AG10803 (cell line): ENCODE data around the gene PPP2R2C.

Source experiments
- DNase-seq: peaks from one replicate; pipeline ENCODE4 v3.0.0; 2010; ENCODE audit warnings: low read depth
- H3K4me3 ChIP-seq: 2 replicates; pipeline ENCODE4 v1.5.1; 2011; ENCODE audit warnings: mild to moderate bottlenecking, low read length, control low read depth
- TF ChIP-seq, protein P1 (sequence below): conservative IDR thresholded peaks from 2 replicates; pipeline ENCODE4 v1.5.1; 2011; ENCODE audit warnings: mild to moderate bottlenecking, low read length, control low read depth, inconsistent platforms

Gene PPP2R2C

DNA sequence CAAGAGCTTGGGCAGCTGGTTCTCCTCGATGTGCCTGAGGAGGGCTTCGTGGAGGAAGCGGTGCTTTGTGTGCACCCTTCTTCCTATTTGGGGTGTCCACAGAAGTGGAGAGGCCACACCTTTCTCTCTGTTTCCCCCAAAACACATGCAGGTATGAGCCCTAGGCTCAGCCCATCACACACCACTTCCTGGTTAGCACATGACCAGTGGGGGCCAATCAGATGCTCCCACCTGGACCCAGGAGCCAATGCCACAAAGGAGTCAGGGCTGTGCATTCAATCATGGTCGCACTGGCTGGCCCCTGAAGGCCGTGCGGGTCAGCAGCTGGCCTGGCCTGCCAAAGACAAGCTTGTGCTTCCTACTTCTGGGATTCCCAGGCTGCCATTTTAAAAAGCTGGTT is 51.4 kb downstream of the PPP2R2C start:
- no peak for DNase-seq
- TF ChIP-seq, protein P1, sequence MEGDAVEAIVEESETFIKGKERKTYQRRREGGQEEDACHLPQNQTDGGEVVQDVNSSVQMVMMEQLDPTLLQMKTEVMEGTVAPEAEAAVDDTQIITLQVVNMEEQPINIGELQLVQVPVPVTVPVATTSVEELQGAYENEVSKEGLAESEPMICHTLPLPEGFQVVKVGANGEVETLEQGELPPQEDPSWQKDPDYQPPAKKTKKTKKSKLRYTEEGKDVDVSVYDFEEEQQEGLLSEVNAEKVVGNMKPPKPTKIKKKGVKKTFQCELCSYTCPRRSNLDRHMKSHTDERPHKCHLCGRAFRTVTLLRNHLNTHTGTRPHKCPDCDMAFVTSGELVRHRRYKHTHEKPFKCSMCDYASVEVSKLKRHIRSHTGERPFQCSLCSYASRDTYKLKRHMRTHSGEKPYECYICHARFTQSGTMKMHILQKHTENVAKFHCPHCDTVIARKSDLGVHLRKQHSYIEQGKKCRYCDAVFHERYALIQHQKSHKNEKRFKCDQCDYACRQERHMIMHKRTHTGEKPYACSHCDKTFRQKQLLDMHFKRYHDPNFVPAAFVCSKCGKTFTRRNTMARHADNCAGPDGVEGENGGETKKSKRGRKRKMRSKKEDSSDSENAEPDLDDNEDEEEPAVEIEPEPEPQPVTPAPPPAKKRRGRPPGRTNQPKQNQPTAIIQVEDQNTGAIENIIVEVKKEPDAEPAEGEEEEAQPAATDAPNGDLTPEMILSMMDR = no peak

DNA sequence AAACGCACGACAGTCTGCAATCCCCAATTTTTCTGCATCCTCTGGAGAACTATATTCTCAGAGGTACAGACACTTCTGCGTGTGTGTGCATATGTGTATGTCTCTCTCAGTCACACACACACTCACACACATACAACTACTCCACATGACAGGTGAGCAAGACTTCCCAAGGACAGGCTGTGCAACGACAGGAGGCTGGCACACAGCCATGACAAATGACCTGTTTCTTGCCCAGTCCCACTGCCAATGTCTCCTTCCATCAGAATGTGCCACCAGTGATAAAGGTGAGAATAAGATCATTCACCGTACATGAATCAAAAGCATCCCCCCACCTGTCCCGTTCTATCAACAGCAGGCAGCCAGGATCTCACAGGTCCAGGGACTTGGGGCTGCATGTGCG is 52.4 kb downstream of the PPP2R2C start:
- DNase-seq = no peak
- H3K4me3 ChIP-seq = no peak overlapping the region
- TF ChIP-seq, protein P1 = no peak

More for the DNA sequence above, 51.4 kb downstream of the PPP2R2C start:
- H3K4me3 ChIP-seq = no peak overlapping the region

DNA sequence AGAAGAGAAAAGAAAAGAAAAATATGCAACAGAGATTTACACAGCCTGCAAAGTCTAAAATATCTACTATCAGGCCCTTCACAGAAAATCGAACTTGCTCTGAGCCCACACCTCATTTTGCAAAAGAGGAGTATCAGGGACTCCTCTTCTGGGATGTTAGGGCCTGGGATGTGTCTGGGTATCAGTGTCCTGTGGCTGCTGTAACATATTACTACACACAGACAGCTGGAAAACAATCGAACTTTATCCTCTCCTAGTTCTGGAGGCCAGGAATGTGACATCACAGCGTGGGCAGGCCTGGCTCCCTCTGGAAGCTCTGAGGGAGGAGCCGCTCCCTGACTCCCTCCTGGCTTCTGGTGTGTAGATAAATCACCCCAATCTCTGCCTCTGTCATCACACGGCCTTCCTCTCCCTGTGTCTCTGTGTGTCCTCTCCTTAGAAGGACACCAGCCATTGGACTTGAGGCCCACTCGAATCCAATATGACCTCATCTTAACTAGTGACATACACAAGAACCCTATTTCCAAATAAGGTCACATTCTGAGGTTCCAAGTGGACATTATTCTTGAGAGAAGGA is 52.9 kb downstream of the PPP2R2C start:
- no peak overlapping the region for H3K4me3 ChIP-seq
- TF ChIP-seq, protein P1 = no peak
- peak; percentile 4 for DNase-seq

DNA sequence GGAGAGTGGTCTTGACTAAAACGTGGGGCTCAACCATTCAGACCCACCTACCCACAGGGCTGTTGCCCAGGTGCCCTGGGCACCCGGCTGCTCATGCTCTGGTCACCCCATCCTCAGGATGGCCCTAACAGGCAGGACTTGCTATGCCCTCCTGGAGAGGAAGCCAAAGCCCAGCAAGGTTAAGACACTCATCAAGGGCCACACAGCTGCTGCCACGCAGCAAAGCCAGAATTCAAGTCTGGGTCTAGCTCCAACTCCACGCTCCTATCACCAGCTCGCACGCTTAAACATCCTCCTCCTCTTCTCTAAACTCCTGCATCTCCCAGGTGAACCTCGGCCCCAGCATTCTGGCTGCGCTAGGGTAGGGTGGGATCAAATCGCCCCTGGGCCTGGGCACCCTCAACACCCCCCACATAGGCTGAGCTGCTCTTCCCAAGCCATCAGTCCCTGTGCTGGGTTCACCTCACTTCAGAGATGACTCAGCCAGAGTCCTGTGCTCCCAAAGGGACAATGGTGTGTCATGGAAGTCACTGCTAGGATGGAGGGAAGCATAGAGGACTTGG is 54.1 kb downstream of the PPP2R2C start:
- no peak overlapping the region for H3K4me3 ChIP-seq
- TF ChIP-seq, protein P1 = no peak
- DNase-seq = no peak

DNA sequence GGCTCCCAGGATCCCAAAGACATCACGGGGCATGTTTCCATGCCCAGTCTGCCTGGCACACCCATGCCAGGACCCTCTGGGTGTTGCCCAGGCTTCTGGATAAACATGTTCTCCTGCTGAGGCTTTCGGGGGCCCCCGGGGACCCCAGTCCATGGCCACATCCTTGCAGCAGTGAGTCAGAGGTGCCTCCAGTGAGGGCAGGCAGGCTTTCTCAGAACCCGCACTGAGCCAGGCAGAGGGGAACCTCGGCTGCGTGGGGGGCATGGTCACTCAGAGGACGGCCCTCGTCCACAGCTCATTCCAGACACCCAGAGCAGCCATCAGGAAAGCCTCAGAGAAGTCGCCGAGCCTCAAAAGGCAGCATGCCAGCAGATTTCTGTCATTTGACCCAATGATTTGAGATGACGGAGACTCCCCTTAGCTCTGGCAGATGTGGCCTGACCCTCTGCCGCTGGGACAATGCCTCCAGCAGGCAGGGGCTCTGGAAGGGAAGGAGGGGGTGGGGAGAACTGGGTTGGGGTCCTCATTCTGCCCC is 54.8 kb downstream of the PPP2R2C start:
- no peak for DNase-seq
- TF ChIP-seq, protein P1 = no peak
- H3K4me3 ChIP-seq = no peak overlapping the region

DNA sequence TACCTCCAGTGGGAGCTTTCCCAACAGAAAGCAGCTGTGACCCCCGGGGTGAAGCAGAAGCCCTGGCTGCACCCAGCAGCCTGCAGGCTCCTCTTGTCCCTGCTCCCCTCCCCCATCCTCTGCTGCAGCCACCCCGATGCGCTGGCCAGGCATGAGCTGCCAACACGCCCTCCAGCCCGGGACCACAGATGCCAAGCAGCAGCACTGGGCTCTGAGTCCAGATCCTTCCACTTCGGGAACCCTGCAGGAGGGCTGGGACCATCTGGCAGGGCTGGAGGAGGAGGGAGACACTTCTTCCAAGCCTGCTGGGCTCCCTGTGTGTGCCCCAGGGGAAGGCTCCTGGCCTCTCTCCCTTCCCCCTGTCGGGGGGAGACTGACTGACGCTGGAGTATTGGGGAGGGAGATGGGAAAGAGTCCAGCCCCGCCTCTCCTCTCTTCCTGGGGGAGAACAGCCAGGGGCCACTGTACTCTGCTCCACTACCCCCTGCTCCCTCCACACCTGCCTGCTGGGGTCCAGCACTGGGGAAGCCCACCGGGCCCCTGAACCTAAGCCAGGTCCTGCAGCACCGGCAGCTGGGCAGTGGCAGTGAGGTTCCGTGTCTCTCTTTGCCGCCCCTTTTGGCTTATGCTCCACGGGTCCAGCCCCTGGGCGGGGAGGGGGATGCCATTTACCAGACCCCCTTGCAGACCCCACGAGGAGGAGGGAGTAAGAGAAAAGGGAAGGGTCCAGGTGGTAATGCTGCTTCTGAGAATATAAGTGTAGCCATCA is 55.7 kb downstream of the PPP2R2C start:
- TF ChIP-seq, protein P1 = no peak
- H3K4me3 ChIP-seq = no peak overlapping the region
- no peak for DNase-seq
